ENCODE measurements around the gene SEMA3B. TPM values are rescaled to one million over a fixed set of nuclear protein-coding genes. Genes with fewer than 3 reads are reported as not detected.

Gene SEMA3B
- total and polyA plus RNA-seq, 2 experiments from 2014 or later = 2.4 to 3.3 TPM

GRCh38 chr3:50319894-50320625, 51.1 kb downstream of the SEMA3B start:
- peaks cover 15% of the 10 kb centered on the region for H3K4me1 ChIP-seq (ENCODE audit: insufficient read depth)
- H3K4me3 ChIP-seq = peak overlapping the region; percentile 97
- no peaks in the 10 kb centered on the region for H3K9me2 ChIP-seq (ENCODE audit: insufficient read depth)
- peak overlapping the region; percentile 99 for H3K4me2 ChIP-seq
- no peak for DNase-seq (ENCODE audit: low spot score)
- peaks cover 5% of the 10 kb centered on the region; the same call in 1 of the 2 replicates for H4K20me1 ChIP-seq (replicated peaks; ENCODE audit: insufficient read depth)
- Mint-ChIP-seq H3K4me1 (peaks cover 43% of the 10 kb centered on the region), H3K36me3 (ENCODE audit: low read depth) (peaks cover 56% of the 10 kb centered on the region), H3K27me3 (ENCODE audit: insufficient read depth, low read depth, poor library complexity) (peaks cover 15% of the 10 kb centered on the region), H3K9me3 (no peaks in the 10 kb centered on the region), H3K4me3 (peak overlapping the region; percentile 86), H3K27ac (0 out of 2 replicates have a peak overlapping the region, but pooled peaks have one; percentile 82)
- H3K27ac ChIP-seq (ENCODE audit: low read depth) = peak overlapping the region; percentile 100
- H3K36me3 ChIP-seq (ENCODE audit: insufficient read depth) = peaks cover 8% of the 10 kb centered on the region
- peaks cover 26% of the 10 kb centered on the region for H3K79me2 ChIP-seq (replicated peaks; ENCODE audit: insufficient read depth)
- TF ChIP-seq REST (IDR thresholded peaks at IDR 0.05; ENCODE audit: unreplicated experiment) (no peak), CTCF (conservative IDR thresholded peaks at IDR 0.05; ENCODE audit: low read depth in 2 of 2) (peak in 1 of 2 experiments; percentile 27; a peak in 2 of 4 replicates), ZNF331 (CRISPR knock-in tag; IDR thresholded peaks at IDR 0.05; ENCODE audit: low read depth) (no peak)
- peaks cover 20% of the 10 kb centered on the region; the same call in 1 of the 2 replicates for H3F3A ChIP-seq (replicated peaks; ENCODE audit: low read depth)
- ATAC-seq = no peak
- H3K27me3 ChIP-seq (ENCODE audit: insufficient read depth) = no peaks in the 10 kb centered on the region
- no peak overlapping the region for H2AFZ ChIP-seq

- H3K79me2 ChIP-seq (replicated peaks; ENCODE audit: insufficient read depth) = peaks cover 26% of the 10 kb centered on the region
- H3K9me3 Mint-ChIP-seq = no peaks in the 10 kb centered on the region
- H3K4me3 Mint-ChIP-seq = peak overlapping the region; percentile 86
- peaks cover 15% of the 10 kb centered on the region for H3K4me1 ChIP-seq (ENCODE audit: insufficient read depth)
- H3K4me3 ChIP-seq = peak overlapping the region; percentile 97
- peaks cover 5% of the 10 kb centered on the region; the same call in 1 of the 2 replicates for H4K20me1 ChIP-seq (replicated peaks; ENCODE audit: insufficient read depth)
- H3K27ac ChIP-seq (ENCODE audit: low read depth) = peak overlapping the region; percentile 100
- H3K36me3 ChIP-seq (ENCODE audit: insufficient read depth) = peaks cover 8% of the 10 kb centered on the region
- DNase-seq (ENCODE audit: low spot score) = peak; percentile 91
- peak overlapping the region; percentile 99 for H3K4me2 ChIP-seq
- H3K9me2 ChIP-seq (ENCODE audit: insufficient read depth) = no peaks in the 10 kb centered on the region
- H3K27ac Mint-ChIP-seq = peak overlapping the region; percentile 82; the same call in 1 of the 2 replicates
- no peak overlapping the region for H2AFZ ChIP-seq
- peaks cover 20% of the 10 kb centered on the region; the same call in 1 of the 2 replicates for H3F3A ChIP-seq (replicated peaks; ENCODE audit: low read depth)
- peaks cover 11% of the 10 kb centered on the region for H3K27me3 Mint-ChIP-seq (ENCODE audit: insufficient read depth, low read depth, poor library complexity)
- H3K4me1 Mint-ChIP-seq = peaks cover 43% of the 10 kb centered on the region
- peak; percentile 41 for ATAC-seq
- peaks cover 51% of the 10 kb centered on the region for H3K36me3 Mint-ChIP-seq (ENCODE audit: low read depth)
- H3K27me3 ChIP-seq (ENCODE audit: insufficient read depth) = no peaks in the 10 kb centered on the region
- no peak for TF ChIP-seq NANOG (IDR thresholded peaks at IDR 0.05; ENCODE audit: borderline replicate concordance)
- no peak for TF ChIP-seq CTCF (conservative IDR thresholded peaks at IDR 0.05; ENCODE audit: low read depth in 2 of 2)
- TF ChIP-seq CREB1 (CRISPR knock-in tag; IDR thresholded peaks at IDR 0.05; ENCODE audit: low read depth) = no peak
- TF ChIP-seq REST (IDR thresholded peaks at IDR 0.05; ENCODE audit: unreplicated experiment) = no peak
- TF ChIP-seq EZH2 (IDR thresholded peaks at IDR 0.05; ENCODE audit: low read depth, unreplicated experiment) = no peak
Observed at GRCh38 chr3:50320853-50321335, 51.9 kb downstream of the SEMA3B start.
